ENCODE results near the gene SLC9A3. TPM values are rescaled to one million over a fixed set of nuclear protein-coding genes. Genes with fewer than 3 reads are reported as not detected.

Gene SLC9A3
- total RNA-seq, 4 donors from 2014 or later, result 1.7 to 5.0 (median 2.8) TPM

DNA sequence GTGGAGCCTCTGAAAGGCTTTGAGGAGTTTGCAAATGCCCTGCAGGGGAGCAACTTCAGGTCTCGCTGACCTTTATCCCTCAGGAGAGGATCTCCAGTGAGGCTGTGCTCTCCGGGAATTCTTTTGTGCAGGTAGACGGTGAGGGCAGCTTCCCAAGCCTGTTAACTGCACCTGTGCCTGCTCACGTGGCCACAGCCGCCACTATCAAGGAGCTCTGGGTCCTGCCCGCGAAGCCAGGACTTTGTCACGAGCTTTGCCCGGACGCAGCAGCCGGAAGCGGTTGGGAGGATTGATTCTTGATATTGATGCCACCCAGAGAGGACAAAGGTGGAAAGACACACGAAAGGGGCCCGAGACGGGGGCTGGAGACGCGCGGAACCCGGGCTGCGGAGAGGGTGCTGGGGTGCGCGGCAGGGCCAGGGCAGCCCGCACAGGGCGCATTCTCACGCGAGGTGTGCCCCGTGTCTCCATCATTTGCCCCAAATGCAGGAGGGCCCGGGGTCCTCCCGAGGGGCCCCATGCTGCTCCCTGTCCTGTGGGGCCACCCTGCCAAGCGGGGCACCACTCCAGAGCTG lies 18.2 kb downstream of the SLC9A3 start:
- 78% methylated on average over 19 of the region's 30 CpGs for WGBS
- TF ChIP-seq, protein P1, sequence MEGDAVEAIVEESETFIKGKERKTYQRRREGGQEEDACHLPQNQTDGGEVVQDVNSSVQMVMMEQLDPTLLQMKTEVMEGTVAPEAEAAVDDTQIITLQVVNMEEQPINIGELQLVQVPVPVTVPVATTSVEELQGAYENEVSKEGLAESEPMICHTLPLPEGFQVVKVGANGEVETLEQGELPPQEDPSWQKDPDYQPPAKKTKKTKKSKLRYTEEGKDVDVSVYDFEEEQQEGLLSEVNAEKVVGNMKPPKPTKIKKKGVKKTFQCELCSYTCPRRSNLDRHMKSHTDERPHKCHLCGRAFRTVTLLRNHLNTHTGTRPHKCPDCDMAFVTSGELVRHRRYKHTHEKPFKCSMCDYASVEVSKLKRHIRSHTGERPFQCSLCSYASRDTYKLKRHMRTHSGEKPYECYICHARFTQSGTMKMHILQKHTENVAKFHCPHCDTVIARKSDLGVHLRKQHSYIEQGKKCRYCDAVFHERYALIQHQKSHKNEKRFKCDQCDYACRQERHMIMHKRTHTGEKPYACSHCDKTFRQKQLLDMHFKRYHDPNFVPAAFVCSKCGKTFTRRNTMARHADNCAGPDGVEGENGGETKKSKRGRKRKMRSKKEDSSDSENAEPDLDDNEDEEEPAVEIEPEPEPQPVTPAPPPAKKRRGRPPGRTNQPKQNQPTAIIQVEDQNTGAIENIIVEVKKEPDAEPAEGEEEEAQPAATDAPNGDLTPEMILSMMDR (IDR thresholded peaks at IDR 0.05), result no peak
- TF ChIP-seq POLR2A (IDR thresholded peaks at IDR 0.05; ENCODE audit: low read depth), result no peak
- no peak for TF ChIP-seq POLR2AphosphoS5 (IDR thresholded peaks at IDR 0.05)
- no peak for TF ChIP-seq EP300 (IDR thresholded peaks at IDR 0.05)

DNA sequence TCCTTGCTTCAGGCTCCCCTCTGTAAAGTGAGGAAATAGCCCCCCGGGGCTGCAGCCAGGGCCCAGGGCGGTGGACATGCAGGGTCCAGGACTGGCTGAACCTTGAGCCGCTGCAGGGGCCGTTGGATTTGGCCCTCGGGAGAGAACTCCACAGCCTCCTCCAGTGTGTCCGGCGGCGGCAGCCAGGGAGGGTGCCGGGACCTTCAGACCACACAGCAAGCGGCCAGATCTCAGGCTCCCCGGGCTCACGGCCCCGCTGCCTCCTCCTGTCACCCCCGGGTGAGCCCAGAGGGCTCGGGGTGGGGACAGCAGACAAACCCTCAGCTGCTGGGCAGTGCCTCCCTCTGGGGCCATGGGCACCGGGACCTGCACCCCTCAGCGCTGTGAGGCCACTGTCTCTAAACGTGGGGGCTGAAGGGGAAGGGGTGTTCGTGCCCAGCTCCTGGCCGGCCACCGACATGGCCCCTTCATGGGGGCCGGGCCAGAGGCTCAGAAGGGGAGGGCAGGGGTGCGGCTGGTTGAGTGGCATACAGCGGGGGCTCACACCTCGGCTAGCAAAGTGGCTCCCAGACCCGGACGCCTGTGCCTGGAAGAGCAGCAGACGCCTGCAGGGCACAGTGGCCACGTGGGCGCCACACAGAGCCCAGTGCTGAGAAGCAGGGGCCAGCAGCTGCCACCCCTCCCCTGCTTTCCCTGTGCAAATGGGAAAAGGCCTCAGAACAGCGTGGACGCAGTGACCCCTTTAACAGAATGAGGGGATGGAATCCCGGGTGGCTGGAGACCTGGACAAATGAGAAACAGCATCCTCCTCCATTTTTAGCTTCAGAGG lies 19.7 kb downstream of the SLC9A3 start:
- no peak for TF ChIP-seq POLR2A (IDR thresholded peaks at IDR 0.05; ENCODE audit: low read depth)
- no peak for TF ChIP-seq POLR2AphosphoS5 (IDR thresholded peaks at IDR 0.05)
- no peak for TF ChIP-seq EP300 (IDR thresholded peaks at IDR 0.05)
- TF ChIP-seq, protein P1 (IDR thresholded peaks at IDR 0.05), result no peak
- 60% methylated on average over 5 of the region's 33 CpGs for WGBS

More for the DNA sequence above, 18.2 kb downstream of the SLC9A3 start:
- intact Hi-C loops (cut with DNase I), result no loop called here
- peaks cover 0 to 78% (median 2%) of the 10 kb centered on the region in 4 donors for H3K27me3 ChIP-seq
- no peak for DNase-seq (ENCODE audit: extremely low spot score)
- peaks cover 0 to 5% (median 0%) of the 10 kb centered on the region in 4 donors for H3K4me1 ChIP-seq
- no peak overlapping the region for H3K4me3 ChIP-seq
- H3K27ac ChIP-seq (replicated peaks in 1 of 4), result no peak overlapping the region
- H3K9me3 ChIP-seq, result no peaks in the 10 kb centered on the region
- H3K36me3 ChIP-seq, result no peaks in the 10 kb centered on the region

DNA sequence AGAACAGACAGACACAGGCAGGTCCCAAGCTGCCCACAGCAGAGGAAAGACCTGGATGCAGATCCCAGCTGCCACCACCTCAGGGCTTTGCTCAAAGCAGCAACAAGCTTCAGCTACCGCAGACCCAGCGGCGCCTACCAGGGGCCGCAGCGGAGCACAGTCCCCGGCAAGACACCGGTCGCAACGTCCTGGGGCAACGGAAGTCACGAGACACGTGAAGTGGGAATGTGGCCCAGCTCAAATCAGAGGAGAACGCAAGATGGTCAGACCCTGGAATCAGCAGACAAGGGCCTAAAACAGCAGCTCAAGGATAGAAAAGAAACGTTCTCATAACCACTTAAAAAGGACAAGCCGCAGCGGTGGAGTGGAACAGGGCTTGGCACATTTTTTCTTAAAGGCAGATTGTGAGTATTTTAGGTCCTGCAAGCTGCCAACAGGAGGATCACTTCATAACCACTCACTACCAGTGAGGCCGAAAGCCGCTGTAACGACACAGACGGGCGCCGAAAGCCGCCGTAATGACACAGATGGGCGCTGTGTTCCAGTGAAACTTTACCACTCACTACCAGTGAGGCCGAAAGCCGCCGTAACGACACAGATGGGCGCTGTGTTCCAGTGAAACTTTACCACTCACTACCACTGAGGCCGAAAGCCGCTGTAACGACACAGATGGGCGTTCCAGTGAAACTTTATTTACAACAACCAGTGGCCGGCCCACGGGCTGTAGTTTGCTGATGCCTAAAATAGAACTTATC lies 21.7 kb downstream of the SLC9A3 start:
- Histone ChIP-seq H3K27ac (replicated peaks in 1 of 4) (no peak overlapping the region), H3K9me3 (no peaks in the 10 kb centered on the region), H3K4me3 (no peak overlapping the region), H3K27me3 (peaks cover 0 to 87% (median 2%) of the 10 kb centered on the region in 4 donors), H3K36me3 (no peaks in the 10 kb centered on the region), H3K4me1 (peaks cover 0 to 5% (median 0%) of the 10 kb centered on the region in 4 donors)
- TF ChIP-seq EP300 (IDR thresholded peaks at IDR 0.05), result no peak
- TF ChIP-seq, protein P1 (IDR thresholded peaks at IDR 0.05), result no peak
- TF ChIP-seq POLR2A (IDR thresholded peaks at IDR 0.05; ENCODE audit: low read depth), result no peak
- TF ChIP-seq POLR2AphosphoS5 (IDR thresholded peaks at IDR 0.05), result no peak
- 84% methylated on average over 34 of the region's 36 CpGs for WGBS
- intact Hi-C loops (cut with DNase I), result no loop called here
- no peak for DNase-seq (ENCODE audit: extremely low spot score)

More for the DNA sequence above, 19.7 kb downstream of the SLC9A3 start:
- no peaks in the 10 kb centered on the region for H3K9me3 ChIP-seq
- no peaks in the 10 kb centered on the region for H3K36me3 ChIP-seq
- intact Hi-C loops (cut with DNase I), result no loop called here
- H3K27me3 ChIP-seq, result peaks cover 0 to 78% (median 2%) of the 10 kb centered on the region in 4 donors
- H3K4me3 ChIP-seq, result no peak overlapping the region
- no peak for DNase-seq (ENCODE audit: extremely low spot score)
- H3K27ac ChIP-seq (replicated peaks in 1 of 4), result no peak overlapping the region
- H3K4me1 ChIP-seq, result peaks cover 0 to 5% (median 0%) of the 10 kb centered on the region in 4 donors

DNA sequence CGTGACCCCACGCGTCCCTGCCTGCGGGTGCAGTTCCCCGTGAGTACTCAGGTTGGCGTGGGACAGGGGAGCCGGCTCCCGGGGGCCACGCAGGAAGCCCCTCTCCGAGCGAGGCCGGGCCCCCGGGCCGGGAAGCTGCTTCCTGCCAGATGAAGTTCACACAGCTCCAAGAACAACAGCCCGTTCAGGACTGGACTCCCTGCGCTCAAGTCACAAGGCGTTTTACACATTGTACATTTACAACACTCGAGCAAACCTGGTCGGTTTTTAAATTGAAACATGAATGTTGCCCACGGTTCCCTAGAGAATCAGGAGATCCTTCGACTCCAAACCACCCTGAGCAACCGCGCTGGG lies 22.4 kb downstream of the SLC9A3 start:
- intact Hi-C loops (cut with DNase I), result no loop called here
- DNase-seq (ENCODE audit: extremely low spot score), result no peak
- H3K36me3 ChIP-seq, result no peaks in the 10 kb centered on the region
- TF ChIP-seq POLR2A (IDR thresholded peaks at IDR 0.05; ENCODE audit: low read depth) (no peak), POLR2AphosphoS5 (IDR thresholded peaks at IDR 0.05) (no peak), EP300 (IDR thresholded peaks at IDR 0.05) (no peak)
- TF ChIP-seq, protein P1 (IDR thresholded peaks at IDR 0.05), result no peak
- no peak overlapping the region for H3K27ac ChIP-seq (replicated peaks in 1 of 4)
- H3K4me3 ChIP-seq, result no peak overlapping the region
- no CpG with 5 or more reads among the region's 23 CpGs for WGBS
- H3K4me1 ChIP-seq, result peaks cover 0 to 5% (median 0%) of the 10 kb centered on the region in 4 donors
- no peaks in the 10 kb centered on the region for H3K9me3 ChIP-seq
- H3K27me3 ChIP-seq, result peaks cover 0 to 94% (median 5%) of the 10 kb centered on the region in 4 donors

Data from esophagus muscularis mucosa (tissue), 4 donors.